Measurements from ENCODE around the gene MAGI1.

Gene MAGI1

DNA sequence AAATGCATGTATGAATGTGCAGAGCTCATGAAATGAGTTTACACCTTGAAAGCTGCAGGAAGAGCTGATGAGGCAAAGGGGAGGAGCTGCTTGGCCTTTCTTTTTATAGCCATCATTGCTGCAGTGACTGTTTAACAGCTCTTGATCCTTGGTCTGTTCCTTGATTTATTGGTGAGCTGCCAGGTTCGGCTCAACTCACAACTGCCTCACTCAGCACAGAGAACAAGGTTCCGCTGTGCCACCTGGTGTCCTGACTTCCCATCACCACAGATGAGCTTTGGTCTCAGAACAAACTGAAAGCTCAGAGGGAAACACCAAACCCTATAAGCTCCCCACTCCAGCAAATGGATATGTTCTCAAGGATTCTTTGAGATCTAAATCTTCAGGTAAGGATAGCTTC is 626.1 kb downstream of the MAGI1 start:
- peak; percentile 71 for DNase-seq (ENCODE audit: low spot score)

DNA sequence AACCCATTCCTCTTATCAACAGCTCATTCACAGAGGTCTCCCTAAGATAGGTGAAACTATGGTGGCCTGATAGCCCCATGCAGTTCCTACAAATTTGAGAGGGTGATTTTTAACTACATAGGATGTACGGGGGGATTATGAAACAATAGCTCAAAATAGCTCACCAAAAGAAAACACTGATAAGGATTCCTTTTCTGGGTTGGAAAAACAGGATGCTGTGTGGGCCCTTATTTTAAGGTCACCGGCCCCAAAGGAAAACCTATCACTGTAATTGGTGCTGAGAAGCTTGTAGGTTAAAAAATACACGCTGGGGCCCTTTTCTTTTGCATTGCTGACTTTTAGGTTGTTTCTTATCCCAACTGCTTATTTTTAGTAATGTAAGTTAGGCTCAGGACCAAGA is 627.4 kb downstream of the MAGI1 start:
- DNase-seq (ENCODE audit: low spot score), result no peak

DNA sequence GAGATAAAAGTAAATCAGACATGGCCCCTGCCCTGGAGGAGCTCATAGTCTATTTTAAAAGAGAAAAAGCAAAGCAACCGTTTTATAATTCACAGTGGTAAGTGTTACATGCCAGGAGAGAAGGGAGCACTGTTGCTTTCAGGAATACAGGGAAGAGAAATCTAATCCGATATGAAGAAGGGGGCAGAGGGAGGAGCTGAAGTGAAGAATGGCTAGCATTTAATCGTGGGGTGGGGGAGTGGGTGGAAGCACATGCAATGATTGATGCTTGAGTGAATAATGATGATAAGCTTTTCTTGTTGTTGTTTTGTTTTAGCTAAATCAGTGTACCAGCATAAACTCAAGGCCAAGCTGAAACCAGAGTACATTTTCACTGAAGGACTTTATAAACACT is 629.5 kb downstream of the MAGI1 start:
- DNase-seq (ENCODE audit: low spot score), result no peak

DNA sequence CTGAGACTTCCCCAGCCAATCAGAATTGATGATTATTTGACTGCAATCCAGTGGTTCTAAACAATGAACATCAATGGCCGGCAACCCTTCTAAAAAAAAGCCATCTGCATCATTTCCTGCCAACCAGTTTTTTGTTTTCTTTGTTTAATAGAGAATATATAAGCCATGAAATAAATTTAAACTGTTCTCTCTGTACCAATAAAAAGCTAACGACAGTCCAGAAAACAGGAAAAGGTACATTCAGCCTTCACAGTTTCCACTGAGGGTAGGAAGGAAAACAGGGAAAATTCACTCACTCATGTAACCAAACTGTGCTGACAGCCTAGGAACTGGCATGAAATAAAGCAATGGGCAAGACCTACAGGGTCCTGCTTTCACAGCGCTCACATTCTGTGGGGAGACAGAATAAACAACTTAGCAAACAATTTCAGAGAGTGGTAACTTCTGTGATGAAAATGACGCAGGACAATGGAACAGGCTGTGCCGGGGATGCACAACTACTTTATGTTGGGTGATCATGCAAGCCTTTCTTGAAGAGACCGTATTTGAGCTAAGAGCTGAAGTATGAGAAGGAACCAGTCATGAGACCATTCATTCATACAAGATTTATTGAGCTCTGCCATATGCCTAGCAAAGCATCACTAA is 630.1 kb downstream of the MAGI1 start:
- DNase-seq (ENCODE audit: low spot score), result no peak

DNA sequence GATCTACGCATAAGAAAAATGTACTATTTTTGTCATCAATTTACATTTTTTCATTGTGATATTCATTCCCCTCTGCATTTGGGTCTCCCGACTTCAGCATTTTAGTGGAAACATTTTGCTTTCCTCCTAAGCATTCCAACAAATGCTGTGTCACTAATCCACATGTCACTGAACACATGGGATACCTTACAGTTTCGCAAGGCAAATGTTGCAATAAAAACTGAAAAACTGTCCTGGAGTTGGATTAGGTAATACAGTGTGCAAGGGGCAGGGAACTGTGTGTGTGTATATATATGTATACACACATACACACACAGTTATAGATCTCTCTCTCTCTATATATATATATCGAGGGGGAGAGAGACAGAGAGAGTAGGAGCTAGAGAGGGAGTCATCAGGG is 632.2 kb downstream of the MAGI1 start:
- DNase-seq (ENCODE audit: low spot score), result no peak

DNA sequence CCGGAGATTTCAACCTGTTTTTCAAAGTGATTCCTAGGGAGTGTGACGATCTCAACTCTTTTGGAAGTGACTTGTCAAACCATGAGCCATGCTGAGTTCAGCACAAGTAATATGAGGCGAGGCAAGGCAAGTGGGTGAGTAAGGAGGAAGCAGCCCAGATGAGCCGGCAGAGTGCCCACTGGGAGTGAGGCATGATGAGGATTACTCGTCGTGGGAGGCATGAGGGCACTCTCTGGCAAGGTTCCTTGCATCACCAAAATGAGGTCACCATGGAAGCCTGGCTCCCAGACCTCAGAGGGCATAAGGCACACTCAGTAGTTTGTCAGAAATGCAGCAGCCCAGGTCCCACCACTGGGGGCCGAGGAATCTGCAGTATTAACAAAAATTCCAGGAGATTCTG is 636.1 kb downstream of the MAGI1 start:
- peak; percentile 77 for DNase-seq (ENCODE audit: low spot score)

DNA sequence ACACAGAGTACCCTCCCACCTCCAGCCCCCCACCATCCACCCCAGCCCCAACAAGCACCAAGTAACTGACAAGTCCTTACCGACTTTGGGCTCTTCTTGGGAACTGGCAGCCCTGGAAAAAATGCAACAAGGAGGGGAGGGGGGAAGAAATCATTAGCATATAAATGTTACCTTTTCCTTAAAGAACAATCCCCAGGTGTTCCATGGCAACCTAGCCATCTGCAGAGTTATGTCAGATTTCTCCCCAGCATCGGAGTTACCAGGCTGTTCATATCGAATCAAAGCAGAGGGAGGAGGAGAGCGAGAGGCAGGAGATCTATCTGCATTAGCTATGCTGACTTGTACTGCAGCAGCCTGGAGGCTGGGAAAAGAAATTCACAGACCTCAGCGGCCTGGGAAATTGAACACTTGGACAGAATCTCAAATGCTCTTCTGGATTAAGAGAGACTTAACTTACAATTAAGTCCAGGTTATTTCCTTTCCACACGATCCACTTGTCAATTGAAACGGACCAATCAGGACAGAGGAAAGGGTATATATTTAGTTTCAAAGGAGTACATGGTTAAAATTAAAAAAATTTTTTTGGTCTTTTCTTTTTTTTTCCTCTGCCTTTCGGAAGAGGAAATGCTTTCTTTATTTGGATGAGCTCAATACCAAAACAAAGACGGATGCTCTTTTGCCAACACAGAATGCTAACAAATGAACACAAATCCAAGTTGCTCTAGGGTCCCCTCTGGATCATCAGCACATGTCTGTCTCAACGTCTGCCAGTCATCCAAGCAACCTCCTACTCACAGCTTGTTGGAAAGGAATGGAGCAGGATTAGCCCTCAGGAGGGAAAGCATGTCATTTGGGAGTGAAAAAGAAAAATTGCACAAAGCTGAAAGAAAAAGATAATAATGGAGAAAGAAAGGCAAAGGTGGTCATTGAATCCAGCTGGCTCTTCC is 637.1 kb downstream of the MAGI1 start:
- peak; percentile 11 for DNase-seq (ENCODE audit: low spot score)

DNA sequence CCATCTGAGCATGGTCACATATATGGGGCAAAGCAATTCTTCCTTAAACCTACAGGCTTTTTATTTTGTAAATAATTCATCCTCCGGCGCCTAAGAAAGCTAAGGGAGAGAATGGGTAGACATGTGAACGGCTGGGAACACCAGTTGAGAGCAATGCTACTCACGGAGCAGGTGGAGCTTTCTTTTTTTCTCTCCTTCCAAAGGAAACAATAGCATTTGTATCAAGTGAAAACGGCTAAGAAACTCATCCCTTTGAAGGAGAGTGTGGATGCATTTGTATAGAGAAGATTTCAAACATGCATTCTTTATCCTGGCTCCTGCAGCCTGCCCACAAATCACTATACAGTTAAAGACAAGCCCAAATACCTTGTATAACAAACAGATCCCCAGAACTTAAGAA is 637.8 kb downstream of the MAGI1 start:
- DNase-seq (ENCODE audit: low spot score), result no peak

DNA sequence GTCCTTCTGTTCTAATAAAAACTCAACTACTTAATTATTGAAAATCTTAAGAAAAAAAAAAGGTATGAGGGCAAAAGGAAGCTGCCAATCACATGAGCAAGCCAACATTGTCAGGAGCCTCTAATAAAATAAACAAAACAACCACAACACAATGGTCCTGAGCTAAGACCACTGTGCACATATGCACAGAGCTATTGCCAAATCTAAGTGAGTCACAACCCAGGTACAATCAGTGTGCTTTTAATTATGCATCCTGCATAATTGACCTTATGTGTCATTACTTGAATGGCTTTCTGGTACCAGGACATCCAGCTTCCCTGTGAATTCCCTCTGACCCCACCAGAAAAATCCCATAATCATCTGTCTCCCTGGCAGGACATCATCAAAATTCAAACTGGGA is 639.8 kb downstream of the MAGI1 start:
- no peak for DNase-seq (ENCODE audit: low spot score)

DNA sequence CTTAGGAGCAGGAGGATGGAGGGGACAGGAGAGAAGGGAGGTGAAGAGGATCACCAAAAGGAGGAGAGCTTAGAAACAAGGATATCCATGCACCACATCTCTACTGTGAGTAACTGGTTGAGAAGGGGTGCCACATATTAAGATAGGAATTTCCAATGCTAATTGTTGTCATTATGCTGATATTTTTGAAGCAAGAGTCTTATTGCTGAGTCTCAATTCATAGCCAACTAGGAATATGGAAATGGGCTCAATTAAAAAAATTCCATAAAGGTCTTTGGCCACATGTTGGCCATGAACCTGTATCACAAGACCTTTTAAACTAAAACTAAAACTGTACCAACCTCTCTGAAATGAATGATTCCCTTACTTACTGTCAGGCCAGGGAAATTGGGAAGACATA is 642.6 kb downstream of the MAGI1 start:
- no peak for DNase-seq (ENCODE audit: low spot score)

DNA sequence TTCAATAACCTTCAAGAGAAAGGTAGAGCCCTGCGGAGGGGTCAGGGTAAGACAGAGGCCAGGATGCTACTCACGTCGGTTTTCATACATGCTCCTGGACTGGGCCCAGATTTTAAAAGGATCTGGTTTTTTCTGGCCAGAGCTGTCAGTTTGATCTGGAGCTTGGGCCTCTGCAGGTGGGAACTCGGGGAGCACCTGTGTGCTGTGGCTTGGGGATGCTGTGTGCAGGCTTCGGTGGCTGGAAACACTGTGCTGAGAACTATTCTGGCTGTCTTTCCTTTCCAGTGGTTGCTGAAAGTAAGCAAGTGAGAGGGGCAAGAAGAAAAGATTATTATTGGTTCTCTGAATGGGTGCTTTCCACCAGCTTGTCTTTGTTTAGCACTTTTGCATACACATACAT is 647.6 kb downstream of the MAGI1 start:
- no peak for DNase-seq (ENCODE audit: low spot score)

DNA sequence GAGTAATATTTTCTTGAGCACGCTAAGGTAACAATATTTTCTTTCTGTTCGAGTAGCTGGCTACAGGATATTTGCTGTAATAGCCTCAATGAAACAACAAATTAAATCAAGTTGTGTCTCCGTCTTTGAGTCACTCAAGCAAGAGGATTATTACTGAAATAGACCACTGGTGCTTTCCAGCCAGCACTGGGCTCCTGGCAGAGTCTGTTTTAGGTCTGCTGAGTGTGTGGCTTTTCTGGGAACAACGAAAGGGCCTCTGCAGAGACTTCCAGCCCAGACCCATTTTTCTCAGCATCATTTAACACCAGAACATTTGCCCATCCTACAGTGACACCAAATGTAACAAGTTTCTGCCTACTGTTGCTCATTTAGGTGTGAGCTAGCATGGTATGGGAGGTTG is 652.9 kb downstream of the MAGI1 start:
- DNase-seq (ENCODE audit: low spot score), result peak; percentile 24

DNA sequence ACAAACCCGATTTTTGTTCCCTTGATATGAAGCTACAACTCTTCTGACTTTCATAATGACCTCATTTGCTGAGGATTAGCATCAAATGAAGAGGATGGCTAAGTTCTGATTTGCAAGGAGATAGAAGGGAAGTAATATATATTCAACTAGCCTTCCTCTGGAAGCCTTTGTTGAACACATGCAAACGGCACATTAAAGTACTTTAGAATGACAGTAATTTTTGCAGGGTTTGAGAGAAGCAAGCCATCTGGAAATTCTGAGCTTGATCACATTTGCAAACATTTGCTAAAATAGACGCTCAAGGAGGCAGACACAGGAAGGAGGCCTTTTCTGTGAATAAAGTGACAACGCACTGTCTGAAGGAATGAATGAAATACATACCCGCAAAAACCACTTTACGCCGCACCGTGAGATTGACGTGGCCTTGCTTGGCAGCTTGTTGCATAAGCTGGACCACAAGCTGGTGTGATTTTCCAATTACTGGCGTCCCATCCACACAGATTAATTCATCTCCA is 657.2 kb downstream of the MAGI1 start:
- no peak for DNase-seq (ENCODE audit: low spot score)

DNA sequence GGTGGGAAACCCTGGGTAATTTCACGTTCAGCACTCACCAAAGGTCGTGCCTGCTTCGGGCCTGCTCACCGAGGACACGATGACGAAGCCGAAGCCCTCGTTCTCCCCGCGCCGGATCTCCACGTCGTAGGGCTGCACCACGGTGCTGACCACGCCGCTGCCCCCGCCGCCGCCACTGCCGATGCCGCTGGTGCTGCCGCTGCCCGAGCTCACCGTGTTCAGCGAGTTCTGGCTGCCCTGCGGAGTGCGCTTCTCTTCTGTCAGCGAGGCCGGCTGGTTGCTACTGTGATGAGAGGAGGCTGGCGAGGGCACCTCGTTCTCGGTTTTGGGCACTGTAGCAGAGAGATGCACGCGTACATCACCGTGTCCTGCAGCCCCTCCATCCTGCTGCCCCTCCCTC is 659.5 kb downstream of the MAGI1 start:
- no peak for DNase-seq (ENCODE audit: low spot score)

DNA sequence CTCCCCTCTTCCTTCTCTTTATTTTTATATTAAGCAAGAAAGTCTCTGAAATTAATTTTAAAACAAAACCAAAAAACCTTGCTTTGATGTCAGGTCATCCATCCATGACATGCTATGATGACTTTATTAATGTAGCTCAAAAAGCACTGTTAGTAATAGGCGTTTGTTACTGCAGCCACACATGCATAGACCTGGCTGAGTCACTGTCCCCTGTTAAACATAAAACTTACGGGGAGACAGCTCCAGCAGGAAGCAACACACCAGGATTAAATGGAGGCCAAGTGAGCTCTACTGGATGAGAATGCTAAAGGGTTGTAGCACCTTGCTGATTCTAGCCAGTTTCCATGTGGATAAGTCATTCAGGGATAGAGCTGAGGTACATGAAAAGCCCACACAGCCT is 661.1 kb downstream of the MAGI1 start:
- no peak for DNase-seq (ENCODE audit: low spot score)

DNA sequence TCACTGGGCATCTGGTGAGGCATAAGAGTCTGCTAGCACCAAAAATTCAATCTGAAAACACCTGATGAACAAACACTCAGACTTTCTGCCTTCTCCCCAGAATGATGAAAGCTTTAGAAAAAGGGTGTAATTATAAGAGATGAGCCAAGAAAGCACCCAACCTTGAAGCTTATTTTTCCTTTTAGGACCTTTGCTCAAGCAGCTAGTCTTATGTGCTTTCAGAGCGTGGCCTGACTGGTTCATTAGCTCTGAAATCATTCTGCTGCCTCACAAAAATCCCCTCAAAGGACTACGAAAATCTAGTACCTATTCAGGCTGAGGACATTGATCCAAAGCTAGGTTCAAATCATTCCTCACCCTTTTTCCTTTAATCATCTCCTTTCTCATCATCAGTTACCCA is 662.3 kb downstream of the MAGI1 start:
- DNase-seq (ENCODE audit: low spot score), result no peak

DNA sequence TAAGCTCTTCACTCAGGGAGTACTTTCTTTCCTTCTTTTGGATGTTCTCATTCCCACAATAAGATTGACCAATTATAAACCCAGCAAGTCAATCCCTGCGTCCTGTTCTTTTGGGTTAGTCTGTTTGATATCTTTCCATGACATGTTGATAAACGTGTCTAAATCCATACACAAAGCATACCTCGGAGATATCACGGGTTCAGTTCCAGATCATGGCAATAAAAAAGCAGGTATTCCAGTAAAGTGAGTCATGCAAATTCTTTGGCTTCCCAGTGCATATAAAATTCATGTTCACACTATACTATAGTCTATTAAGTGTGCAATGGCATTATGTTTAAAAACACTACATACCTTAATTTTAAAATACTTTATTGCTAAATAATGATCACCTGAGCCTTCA is 667.7 kb downstream of the MAGI1 start:
- DNase-seq (ENCODE audit: low spot score), result no peak

DNA sequence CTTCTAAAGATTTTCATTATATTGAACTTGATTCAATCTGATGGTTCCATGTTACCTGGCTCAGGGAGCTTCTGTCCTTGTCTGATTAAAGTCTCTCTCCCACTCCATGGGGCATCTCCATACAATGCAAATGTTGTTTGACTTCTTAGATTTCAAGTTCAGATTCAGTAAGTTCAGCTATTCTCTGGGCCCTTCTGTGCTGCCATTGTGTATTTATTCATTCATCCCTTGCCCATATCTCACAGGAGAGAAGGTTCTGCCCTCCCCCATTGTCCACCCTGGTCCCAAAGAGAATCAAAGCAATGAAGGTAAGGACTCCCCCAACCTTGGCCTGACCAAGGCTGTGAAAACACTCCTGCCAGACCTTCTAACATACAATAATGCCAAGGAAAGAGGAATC is 669.9 kb downstream of the MAGI1 start:
- no peak for DNase-seq (ENCODE audit: low spot score)

DNA sequence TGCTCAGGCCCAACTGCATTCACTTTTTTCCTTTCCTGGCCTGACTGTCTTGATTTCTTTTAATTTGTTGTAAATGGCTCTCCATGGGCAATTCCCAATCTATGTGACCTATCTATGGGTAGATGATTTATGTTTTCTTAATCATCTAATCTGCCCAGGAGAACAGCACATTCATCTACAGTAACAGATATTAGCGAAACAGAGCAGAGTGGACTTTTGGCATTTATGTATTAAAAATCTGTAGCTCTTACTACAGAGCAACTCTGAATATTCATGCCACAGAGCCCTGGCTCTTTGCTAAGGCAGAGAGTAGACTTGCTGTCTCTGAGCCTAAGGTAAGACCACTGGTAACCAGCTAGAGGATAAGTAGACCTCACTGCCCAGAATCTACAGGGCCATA is 676.0 kb downstream of the MAGI1 start:
- DNase-seq (ENCODE audit: low spot score), result no peak

DNA sequence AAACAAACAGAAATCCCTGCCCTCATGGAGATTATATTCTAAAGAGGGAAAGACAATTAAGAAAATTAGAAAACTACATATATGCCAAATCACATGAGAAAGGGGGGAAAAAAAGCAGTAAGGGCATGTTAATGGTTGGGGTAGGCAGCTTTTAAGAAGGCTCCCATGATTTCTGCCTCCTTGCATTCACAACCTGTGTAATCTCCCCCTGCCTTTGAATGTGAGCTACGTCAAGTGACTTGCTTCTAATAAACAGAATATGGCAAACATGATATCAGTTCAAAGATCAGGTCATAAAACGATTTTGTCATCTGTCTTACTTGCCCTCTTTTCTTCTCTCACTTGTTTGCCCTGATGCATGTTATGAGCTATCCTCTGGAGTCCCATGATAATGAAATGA is 677.3 kb downstream of the MAGI1 start:
- no peak for DNase-seq (ENCODE audit: low spot score)

DNA sequence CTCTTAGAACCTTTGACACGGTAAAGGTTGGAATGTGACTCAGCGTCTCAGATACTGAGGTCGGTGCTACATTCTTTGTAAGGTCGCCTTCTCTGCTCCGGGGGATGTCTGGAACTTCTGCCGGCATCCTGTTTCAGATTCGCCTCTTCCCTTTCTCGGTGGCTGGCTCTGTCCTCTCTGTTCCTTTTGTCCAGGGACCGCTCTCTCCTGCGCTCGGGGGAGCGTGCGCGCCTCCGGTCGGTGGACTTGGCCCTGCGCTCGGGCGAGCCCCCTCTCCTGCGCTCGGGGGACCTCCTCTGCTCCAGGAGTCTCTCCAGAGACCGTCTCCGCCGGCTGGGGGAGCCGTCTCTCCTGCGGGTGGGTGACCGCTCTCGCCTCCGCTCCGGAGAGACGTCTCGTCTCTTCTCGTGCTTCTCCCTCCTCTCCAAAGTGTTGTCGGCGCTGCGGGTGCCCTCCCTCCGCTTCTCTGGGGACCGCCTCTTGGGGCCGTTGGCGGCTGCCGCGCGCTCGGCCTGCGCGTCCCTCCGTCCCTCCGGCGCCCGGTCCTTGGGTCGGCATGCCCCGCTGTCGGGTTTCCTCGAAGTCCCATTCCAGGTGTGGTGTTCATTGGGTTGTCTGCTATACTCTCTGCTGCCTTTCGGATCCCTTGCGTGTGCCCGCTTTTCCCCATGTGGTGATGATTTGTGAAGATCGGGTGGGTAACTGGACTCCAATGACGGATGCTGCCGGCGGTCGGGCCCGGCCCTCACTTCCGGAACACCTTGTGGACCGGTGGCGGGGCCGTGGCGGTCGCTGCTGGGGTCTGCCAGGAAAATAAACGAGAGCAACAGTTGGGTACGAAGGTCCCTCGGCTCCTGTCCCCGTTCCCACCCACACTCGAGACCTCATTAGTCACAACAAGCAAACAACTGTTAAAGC is 682.1 kb downstream of the MAGI1 start:
- DNase-seq (ENCODE audit: low spot score), result no peak

DNA sequence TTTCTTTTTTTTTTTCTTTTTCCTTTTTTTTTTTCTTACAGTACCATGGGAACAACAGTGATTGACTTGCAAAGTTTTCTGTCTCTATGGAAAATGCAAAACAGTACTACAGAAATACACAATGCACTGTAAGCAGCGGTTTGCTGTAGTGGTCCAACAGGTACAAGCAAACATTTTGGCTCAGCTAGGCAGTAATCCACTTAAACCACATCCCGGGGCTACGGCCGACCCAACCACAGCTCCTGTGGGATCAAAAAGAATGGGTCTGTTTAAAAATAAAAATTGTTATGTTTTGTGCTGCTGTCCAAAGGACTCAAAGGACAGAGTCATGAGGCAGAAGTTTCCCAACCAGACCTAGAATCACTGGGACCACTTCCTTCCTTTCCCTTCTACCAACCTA is 683.8 kb downstream of the MAGI1 start:
- DNase-seq (ENCODE audit: low spot score), result no peak

Measured in cerebellar cortex (tissue), 1 donor.